ENCODE data around the gene INO80.
"Not testable (repeated sequence)": the region's sequence is repeated elsewhere in the genome, so short reads cannot be mapped to it uniquely, and the experiment has no call there.

The INO80 gene

GRCh38 chr15:40960151-40960885 lies 155.8 kb downstream of the INO80 start:
- DNase-seq: no peak

- no peak for DNase-seq
Measured at GRCh38 chr15:40959331-40960141, 156.5 kb downstream of the INO80 start.

DNA sequence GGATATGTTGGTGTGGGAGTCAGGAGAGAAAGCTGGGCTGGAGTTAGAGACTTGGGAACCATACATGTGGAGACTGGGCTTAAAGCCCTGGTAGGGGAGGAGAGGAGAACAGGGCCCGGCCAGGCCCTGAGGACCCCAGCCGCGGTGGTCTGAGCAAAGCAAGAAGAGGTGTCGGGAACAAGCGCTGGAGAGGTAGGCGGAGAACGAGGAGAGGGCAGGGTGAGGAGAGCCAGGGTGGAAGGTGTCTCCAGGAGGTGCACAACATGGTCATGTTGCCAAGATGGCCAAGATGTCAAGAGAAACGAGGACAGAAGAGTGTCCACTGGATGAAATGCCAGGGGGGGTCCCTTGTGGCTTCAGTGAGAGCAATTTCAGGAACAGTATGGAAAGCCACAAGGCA lies 157.4 kb downstream of the INO80 start:
- no peak for DNase-seq

- DNase-seq: no peak
Measured at GRCh38 chr15:40958146-40958545, 157.9 kb downstream of the INO80 start.

GRCh38 chr15:40957581-40958051 lies 158.5 kb downstream of the INO80 start:
- no peak for DNase-seq

- DNase-seq: no peak
Measured at GRCh38 chr15:40957041-40957555, 159.0 kb downstream of the INO80 start.

DNA sequence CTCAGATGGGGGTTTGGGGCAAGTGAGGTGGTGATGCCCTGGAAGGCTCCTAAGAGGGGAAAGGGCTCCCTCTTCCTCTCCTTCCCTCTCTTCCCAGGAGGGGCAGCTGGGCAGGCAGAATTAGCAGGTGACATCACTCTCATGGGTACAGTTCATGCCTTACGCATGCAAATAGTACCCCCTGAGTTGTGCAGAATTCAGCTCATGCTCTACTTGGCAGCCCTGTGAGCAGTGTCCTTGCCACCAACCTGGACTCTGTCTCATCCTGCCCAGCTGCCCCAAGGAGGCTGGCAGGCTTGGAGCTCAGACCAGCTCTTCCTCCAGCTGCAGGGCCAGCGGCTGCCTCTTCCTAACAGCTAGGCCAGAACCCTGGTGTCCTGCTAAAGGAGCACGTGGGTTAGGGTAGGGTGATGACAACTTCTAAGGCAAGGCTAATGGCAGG lies 159.5 kb downstream of the INO80 start:
- no peak for DNase-seq

DNA sequence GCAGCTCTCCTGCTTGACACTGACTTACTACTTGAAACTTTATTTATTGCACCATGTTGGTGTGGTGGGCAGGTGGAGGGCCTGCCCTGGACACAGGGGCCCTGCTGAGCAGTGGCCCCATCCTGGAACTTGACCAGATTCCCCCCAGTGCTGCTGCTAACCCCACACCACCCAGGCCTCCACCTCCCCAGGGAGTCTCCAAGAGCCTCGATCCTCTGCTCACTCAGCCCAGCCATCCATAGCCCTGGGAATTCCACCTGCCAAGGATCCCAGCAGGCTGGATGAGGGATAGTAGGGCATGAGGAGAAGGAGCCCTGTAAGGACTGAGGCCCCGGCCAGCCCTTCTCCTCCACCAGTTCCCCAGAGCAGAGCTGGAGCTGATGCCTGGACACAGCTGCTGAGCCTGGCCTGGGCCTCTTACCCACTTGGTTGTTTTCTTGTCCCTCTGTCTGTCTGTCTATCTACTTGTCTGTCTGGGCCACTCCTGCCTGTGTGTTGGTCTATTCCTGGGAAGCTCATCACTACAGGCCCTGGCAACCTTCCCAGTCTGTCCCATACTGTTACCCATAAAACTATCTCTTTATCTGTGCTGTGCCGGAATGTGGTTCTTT lies 160.0 kb downstream of the INO80 start:
- DNase-seq: no peak

- DNase-seq: no peak
Measured at GRCh38 chr15:40955141-40955903, 160.8 kb downstream of the INO80 start.

DNA sequence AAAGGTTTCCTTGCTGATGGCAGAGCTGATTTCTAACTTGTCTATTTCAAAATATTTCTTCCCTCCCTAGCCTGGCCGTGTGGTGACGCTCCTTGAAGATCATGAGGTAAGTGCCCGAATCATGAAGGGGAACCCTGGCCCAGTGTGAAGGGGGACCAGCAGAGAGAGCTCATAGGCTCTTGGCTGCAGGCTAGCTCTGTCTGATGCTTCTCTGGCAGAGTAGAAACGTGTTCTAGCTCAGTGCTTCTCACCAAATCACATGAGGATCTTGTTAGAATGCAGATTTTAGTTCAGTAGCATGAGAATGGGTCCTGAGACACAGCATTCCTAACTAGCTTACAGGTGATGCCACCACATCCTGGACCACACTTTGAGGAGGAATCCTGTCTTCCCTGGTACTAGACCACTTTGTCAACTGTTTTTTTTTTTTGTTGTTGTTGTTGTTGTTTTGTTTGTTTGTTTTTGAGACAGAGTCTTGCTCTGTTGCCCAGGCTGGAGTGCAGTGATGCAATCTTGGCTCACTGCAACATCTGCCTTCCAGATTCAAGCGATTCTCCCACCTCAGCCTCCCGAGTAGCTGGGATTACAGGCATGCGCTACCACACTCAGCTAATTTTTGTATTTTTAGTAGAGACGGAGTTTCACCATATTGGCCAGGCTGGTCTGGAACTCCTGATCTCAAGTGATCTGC lies 161.8 kb downstream of the INO80 start:
- not testable (repeated sequence) for DNase-seq

DNA sequence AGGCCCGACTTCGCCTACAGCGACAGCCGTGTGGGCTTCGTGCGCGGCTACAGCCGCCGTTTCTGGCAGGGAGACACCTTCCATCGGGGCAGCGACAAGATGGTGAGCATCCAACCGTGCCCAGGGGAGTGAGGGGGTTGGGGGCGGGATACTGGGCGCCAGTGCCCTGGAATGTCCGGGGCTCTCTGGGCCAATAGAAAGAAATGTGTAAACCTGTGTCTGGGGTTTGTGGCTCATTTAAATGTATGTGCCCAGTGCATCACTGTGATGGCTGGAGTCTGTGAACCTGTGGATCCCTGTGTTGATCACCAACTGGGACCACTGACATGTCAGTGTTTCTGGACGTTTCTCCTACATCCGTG lies 162.4 kb downstream of the INO80 start:
- no peak for DNase-seq

- peak; percentile 98 for DNase-seq
Measured at GRCh38 chr15:40952901-40953712, 163.0 kb downstream of the INO80 start, which contains the start of gene CHAC1. CHAC1 (plus strand) TSS chr15:40953471; CDS start chr15:40953584, 113 bp downstream.

GRCh38 chr15:40952301-40952900 lies 163.7 kb downstream of the INO80 start:
- DNase-seq: no peak

GRCh38 chr15:40951764-40952163 lies 164.3 kb downstream of the INO80 start:
- no peak for DNase-seq

- no peak for DNase-seq
Measured at GRCh38 chr15:40949756-40950207, 166.3 kb downstream of the INO80 start.

- no peak for DNase-seq
Measured at GRCh38 chr15:40948706-40949473, 167.2 kb downstream of the INO80 start.

DNA sequence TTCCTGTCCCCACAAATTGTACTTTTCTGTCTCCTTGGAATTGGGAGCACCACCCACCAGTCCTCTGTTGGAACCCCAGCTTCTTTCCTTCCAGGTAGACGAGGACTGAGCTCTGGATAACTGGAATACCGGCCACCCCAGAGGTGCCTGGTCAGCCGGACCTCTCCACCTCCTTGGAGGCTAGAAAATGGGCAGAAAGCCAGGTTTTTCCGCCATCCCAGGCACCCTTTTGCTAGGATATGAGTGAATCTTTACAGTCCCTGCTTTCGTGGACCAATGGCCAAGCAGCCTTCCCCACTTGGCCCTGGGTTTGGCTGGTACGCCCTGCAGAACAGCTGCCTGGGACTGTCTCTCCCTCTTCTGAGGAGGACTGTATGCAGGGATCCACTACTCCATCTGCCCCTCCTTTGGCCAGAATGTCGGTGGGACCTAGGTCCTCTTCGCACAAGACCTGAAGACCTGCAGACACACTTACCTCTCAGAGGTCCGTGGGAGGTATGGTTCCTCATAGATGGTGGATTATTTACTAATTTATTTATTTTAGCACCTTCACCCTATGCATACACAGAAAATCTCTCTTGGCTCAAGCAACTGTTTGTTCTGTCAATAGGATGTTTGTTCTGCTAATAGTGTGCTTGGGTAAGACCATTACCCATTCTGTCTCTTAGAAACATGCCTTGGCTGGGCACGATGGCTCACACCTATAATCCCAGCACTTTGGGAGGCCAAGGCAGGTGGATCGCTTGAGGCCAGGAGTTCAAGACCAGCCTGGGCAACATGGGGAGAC lies 171.4 kb downstream of the INO80 start:
- no peak for DNase-seq

GRCh38 chr15:40943764-40944365 lies 172.2 kb downstream of the INO80 start:
- no peak for DNase-seq

All from activated naive CD4-positive, alpha-beta T cell treated with anti-CD3 and anti-CD28 coated beads, Interleukin-2, amount 50 U/mL, for 16 hours (primary cell).